GM03348 (cell line): ENCODE results near the gene ZNF346.

Experiments used
- DNase-seq: peaks from one replicate; pipeline ENCODE4 v3.0.0; 2012; ENCODE audit warnings: low spot score

ZNF346 gene

DNA sequence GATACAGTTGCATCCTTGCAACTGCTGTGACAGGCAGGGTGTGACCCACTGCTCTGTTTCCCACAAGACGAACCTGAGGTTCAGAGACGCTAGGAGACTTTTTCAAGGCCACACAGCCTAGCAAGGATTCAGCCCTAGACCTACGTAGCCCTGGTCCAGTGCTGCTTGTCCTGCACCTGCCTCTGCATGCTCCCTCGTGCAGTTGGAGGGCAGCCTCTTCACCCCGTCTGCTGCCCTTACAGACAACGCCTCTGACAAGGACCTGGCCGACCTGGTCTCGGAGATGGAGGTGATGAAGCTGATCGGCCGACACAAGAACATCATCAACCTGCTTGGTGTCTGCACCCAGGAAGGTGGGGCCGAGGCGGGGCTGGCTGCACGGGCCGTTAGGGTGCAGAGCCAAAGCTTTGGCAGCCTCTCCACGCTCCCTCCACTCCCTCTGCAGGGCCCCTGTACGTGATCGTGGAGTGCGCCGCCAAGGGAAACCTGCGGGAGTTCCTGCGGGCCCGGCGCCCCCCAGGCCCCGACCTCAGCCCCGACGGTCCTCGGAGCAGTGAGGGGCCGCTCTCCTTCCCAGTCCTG, 72.7 kb downstream of the ZNF346 start:
- no peak for DNase-seq

DNA sequence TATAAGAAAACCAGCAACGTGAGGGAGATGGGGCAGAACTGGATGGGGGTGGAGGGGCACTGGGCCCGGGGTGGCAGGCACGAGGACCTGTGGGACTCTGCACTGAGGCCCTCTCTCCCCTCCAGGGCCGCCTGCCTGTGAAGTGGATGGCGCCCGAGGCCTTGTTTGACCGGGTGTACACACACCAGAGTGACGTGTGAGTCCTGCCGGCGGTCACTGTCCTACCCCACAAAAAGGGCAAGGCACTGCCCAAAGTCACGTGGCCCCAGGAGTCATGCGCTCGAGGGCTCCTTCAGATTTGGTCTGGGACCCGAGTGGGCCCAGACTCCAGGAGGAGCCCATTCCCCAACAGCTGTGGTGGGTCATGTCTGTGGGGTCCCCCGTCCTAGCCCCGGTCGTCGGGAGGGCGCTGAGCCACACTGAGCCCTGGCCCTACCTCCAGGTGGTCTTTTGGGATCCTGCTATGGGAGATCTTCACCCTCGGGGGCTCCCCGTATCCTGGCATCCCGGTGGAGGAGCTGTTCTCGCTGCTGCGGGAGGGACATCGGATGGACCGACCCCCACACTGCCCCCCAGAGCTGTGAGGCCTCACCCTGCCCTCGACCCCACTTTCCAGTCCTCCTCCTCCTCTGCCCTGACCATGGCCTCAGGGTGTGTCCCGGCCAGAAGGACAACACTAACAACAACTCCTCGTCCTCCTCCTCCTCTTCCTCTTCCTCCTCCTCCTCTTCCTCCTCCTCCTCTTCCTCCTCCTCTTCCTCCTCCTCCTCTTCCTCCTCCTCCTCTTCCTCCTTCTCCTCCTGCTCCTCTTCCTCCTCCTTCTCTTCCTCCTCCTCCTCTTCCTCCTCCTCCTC, 73.9 kb downstream of the ZNF346 start:
- DNase-seq, result no peak

DNA sequence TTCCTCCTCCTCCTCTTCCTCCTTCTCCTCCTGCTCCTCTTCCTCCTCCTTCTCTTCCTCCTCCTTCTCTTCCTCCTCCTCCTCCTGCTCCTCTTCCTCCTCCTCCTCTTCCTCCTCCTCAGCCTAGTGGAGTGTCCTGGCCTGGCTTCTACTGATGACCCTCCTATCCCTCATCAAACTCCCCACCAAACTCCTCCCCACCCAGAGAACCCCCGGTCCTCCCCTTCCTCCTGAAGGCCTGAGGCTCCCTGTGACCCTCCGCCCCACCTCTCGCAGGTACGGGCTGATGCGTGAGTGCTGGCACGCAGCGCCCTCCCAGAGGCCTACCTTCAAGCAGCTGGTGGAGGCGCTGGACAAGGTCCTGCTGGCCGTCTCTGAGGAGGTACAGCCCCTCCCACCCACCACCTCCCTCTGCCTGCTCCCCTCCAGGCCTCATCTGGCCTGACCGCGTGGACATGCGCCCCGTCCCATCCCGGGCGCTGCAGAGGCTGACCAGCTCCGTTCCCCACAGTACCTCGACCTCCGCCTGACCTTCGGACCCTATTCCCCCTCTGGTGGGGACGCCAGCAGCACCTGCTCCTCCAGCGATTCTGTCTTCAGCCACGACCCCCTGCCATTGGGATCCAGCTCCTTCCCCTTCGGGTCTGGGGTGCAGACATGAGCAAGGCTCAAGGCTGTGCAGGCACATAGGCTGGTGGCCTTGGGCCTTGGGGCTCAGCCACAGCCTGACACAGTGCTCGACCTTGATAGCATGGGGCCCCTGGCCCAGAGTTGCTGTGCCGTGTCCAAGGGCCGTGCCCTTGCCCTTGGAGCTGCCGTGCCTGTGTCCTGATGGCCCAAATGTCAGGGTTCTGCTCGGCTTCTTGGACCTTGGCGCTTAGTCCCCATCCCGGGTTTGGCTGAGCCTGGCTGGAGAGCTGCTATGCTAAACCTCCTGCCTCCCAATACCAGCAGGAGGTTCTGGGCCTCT, 74.8 kb downstream of the ZNF346 start:
- DNase-seq, result no peak

DNA sequence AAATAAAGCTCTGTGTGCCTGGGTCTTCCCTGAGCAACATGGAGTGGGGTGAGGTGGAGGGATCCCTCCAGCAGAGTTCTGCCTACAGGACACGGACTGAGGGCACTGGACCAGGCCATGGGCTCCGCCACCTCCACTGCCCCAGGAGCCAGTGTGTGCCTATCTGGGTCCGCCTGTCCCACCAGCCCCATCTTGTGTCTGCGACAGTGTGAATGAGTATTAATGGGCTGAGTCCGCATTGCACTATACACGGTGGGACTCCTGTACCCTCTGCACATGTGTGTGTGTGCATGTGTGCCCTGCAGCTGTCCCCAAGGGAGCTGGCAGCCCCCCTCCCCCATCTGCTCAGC, 75.6 kb downstream of the ZNF346 start:
- DNase-seq, result no peak

DNA sequence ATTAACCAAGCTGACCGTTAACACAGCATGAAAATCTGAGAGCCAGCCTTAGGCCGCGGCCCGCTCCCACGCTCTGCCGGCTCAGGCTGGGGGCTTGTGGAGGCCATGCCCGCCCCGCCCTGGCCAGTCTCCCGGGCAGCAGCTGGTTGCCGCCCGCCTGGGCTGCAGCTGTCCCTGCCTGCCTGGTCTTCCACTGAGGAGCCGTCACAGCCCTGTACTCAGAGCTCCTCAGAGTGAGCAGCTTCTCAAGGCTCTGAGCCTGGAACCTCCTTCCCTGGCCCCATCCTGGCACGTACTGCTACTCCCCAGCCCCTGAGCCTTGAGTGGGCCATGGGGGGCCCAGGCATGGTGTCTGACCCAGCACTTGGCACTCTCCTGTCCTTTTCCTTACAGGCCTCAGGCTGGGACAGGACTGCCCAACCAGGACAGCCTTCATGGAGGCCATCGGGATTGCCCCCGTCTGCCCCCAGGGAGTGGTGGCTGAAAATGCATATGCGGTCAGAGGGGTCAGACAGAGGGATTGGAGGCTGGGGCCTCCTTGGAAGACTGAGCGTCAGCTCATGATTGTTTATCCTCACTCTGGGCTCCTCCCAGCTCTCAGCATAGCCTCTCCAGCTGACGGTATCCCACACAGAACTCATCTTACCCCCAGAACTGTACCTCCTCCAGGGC, 76.1 kb downstream of the ZNF346 start:
- DNase-seq, result peak; percentile 59

DNA sequence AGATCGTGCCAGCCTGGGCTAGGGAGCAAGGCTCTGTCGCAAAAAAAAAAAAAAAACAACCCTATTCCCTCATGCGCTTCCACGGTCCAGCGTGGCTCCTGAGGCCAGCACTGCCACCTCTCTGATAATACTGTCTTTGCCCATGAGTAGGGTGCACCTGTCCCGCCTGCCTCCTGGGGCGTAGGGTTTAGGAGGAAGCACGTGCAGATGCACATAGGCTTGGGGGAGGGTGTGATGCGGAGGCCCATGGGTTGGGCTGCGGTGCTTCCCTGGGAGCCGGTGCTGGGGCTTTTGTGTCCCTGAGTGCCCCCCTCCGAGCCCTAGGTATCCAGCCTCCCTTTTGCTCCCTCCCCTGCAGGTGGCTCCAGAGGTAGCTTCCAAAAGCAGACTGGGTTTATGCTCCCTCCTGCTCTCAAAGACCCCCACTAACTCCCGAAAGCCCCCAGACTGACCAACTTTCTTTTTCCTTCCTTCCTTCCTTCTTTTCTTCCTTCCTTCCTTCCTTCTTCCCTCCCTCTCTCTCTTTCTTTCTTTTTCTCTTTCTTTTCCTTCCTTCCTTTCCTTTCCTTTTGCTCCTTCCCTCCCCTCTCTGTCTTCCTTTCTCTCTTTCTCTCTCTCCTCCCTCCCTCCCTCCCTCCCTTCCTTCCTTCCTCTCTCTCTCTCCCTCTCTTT, 77.1 kb downstream of the ZNF346 start:
- no peak for DNase-seq

DNA sequence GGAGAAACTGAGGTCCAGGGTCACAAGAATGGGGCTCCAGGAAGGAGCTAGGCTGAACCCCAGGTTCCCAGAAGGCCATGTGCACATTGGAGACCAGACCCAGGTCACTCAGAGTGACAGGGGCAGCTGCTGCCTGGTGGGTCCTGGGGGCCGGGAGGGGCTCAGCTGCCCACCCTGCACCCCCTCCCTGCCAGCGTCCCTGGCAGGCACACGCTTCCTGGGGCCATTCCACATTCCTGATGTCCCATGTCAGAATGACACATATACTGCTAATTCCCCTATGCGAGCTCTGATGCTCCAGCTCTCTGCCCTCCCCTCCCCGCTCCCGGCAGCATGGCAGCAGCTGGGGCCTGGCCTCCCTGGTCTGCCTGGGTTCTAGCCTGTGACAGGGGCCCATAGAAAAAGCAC, 78.2 kb downstream of the ZNF346 start:
- DNase-seq, result peak; percentile 42

DNA sequence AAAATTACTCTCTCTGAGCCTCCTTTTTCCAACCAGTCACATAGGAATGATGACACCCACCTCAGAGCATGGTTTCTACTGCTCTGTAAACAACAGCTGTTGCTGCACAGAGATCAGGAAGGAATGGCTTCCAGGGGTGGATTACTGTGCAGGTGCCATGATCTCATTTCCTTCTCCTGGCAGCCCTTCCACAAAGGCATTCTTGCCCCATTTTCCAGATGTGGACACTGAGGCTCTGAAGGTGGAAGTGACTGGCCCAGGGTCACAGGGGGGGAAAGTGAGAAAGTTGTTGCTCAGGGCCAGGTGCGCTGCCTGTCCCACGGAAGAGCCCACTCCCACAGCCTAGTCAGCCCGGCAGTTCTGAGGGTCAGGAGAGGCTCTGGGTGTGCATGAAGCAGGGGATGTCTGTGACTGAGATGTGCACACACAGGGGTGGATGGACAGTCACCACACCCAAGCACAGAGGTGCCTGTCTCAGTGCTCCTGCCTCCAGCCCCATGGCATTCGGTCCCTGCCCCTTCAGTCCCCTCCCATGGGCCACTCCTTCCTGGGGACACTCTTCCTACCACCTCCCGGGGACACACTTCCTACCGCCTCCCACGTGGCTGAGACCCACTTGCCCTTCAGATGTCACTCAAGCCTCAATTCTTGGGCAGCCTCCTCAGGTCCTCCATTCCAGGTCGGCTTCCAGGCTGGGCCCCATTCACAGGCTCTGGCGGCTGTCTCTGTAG, 81.2 kb downstream of the ZNF346 start:
- no peak for DNase-seq

DNA sequence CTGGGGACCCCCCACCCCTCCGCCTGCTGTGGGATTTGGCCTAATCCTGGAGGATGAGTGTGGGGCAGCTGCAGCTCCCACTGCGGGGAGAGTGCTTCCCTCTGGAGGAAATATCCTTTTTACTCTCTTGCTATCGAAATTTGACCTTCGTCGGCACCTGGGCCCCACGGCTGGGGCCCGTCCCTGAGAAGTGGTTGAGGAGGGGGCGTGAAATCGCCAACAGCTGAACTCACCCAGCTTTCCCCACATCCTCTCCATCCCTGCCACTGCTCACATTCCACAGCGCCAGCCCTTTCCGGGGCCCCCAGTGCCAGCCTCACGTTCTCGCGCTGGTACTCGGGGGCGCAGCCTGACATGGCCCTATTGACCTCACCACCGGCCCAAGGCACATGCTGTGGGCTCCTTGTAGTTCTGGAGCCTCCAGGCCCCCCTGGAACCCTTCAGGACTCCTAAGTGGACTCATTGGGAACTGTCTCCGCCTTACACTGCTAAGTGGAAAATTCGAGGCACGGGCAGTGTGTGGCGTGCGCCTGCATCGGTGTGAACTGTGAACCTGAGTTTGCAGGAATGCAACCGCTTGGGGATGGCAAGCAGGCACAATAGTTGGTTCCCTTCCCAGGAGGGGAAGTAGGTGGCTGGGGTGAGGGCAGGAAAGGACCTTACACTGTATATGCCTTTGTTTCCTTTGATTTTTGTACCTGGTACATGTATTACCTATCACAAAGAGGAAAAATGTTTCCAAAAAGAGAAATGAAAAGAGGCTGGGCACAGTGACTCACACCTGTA, 83.4 kb downstream of the ZNF346 start:
- DNase-seq, result no peak

DNA sequence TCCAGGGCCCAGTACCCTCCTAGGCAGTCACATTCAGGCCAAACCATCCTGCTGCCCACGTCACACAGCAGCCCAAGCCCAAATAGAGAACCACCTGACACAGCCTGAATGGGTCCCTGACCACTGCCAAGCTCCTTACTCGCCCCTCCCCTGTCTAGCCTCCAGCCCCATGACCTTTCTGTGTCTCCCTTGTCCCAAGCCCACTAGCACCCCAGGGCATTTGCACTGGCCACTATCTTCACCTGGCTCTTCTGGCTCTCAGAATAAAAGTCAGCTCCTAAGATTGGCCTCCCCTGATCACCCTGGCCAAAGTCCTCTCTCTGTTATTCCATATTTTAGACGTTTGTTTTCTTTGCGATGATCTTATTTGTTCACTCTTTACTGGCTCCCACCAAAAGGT, 84.7 kb downstream of the ZNF346 start:
- no peak for DNase-seq

DNA sequence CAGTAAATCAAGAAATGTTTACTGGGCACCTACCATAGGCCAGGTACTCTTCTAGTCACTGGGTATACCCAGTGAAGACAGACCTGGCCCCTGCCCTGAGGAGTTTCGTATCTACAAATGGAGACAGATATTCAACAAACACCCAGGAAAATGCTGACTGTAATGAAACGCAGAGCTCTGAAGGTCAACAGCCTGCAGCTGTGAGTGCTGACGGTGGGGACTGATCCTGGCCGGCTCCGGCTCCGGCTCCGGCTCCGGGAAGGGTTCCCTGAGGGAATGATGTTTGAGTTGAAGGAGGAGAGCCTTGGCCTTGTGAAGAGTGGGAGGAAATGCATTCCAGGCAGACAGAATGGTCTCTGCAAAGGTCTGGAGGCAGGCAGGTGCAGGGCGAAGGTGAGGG, 87.3 kb downstream of the ZNF346 start:
- no peak for DNase-seq

DNA sequence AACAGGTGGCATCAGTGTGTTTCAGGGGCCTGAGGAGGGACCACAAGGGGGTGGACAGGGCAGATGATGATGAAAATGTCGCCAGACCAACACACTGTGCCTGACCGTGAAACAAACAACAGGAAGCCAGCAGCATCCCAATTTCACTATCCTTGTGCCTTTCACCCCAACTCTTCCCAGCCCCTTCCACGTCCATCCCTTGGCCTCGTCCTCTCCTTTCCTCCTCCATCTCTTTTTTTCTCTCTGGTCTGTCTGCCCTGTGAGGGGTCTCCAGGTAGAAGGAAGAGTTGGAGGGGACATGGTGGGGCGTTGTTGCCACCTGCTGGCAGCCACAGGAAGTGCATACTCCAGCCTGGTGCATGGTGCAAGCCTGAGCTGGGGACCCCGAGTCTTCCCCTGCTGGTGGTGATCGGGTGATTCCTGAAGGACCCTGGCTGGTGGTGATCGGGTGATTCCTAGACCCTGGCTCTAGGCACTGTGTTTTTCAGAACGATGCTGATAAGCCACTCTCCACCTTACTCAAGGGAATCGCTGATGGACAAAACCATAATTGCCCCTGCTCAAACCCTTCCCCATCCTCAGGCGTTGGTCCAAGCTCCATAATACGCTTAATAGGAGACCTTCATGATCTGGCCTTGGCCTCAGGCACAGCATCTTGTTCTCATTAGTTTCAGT, 89.4 kb downstream of the ZNF346 start:
- peak; percentile 76 for DNase-seq

DNA sequence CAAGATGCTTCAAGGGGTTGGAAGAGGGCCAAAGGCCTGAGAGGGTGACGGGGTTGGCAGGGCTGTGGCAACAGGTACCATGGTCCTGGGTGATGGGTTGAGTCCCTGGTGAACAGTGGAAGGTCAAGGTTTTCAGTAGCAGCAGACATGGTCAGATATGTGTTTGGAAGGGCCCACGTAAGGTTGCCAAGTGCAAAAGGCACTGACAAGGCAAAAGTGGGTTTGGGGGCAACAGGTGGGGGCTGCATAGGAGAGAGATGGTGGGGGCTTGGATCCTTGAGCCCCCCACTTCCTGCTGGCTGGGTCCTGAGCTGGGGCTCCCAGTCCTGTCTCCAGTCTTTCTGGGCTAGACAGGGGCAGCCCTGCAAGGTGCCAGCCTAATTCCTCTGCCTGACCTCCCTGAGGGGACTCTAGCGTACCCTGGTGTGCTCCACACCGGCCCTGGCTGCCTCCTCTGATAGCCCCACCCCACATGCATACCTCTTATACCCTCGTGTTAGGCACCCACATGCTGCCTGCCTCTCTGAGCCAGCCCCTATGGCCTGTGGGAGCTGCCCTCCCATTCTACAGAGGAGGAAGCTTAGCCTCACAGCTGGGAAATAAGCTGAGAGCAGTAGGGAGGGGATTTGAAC, 90.2 kb downstream of the ZNF346 start:
- no peak for DNase-seq

DNA sequence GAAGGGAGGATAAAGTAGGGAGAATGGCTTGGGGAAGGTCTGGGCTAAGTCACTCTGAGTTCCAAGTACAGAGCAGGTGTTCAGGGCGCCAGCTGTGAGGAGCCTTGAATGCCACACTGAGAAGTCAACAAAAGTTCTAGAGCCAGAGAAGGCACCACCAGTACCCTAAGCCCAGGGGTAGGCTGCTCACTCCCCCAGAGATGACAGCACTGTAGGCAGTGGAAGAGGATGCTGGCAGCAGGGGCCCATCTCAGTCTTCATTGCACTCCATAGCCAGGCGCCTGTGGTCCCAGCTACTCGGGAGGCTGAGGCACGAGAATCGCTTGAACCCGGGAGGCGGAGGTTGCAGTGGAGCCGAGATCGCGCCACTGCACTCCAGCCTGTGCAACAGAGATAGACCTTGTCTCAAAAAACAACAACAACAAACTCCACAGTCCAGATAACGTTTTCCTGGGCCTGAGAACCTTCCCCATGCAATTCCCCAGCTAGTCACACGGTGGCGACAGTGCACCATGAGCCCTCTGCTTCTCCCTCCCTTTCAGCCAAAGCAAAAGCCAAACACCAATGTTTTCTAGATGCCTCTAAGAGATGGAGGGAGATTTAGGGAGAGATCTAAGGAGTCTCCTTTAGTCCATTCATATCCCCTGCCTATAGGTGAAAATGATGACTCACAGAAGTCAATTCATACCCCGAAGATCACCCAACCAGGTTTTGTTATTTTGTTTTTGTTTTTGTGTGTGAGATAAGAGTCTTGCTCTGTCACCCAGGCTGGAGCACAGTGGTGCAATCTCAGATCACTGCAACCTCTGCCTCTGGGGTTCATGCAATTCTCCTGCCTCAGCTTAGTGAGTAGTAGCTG, 91.3 kb downstream of the ZNF346 start:
- peak; percentile 92 for DNase-seq

DNA sequence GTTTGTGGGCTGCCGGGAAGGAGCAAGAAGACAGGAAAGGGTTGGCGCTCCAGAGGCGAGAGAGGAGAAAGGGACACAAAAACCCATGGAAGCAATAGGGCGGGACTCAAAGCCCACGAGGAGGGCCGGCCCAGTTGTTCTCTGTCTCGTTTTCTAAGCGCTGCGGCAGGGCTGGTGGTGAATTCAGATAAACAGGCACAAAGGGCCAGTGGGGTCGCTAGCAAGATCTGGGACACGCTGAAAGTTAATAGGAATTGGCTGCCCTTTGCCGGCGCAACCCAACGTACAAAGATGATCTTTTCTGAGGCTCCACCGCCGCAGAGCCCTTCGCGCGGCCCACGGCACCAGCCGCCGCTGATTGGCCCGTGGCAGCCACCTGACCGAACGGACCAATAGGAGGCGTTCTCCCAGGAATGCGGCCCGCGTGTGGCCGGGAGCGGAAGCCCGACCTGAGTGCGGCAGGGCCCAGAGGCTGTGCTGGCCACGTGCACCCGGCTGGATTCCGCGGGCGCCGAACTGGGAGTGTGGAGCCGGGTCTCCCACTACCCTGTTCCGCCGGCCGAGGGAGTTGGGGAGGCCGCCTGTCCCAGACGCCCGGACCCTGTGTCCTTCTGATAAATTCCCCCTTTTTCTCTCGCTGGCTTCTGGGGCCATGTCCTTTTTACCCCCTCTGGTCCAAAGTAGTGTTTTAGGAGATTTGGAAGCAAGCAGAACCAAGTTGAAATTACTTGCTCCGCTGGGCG, 94.3 kb downstream of the ZNF346 start:
- DNase-seq, result peak; percentile 96

DNA sequence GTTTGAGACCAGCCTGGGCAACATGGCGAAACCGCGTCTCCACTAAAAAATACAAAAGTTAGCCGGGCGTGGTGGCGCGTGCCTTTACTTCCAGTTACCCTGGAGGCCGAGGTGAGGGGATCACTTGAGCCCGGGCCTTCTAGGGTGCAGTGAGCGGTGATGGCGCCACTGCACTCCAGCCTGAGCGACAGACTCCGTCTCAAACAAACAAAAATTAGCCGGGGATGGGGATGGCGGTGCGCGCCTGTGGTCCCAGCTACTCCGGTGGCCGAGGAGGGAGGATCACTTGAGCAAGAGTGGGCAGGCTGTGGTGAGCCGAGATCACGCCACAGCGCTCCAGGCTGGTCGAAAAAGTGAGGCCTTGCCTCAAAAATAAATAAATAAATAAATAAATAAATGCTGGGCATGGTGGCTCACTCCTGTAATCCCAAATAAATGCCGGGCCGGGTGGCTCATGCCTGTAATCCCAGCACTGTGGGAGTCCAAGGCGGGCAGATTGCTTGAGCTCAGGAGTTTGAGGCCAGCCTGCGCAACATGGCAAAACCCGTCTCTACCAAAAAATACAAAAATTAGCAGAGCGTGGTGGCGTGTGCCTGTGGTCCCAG, 95.0 kb downstream of the ZNF346 start:
- no peak for DNase-seq

DNA sequence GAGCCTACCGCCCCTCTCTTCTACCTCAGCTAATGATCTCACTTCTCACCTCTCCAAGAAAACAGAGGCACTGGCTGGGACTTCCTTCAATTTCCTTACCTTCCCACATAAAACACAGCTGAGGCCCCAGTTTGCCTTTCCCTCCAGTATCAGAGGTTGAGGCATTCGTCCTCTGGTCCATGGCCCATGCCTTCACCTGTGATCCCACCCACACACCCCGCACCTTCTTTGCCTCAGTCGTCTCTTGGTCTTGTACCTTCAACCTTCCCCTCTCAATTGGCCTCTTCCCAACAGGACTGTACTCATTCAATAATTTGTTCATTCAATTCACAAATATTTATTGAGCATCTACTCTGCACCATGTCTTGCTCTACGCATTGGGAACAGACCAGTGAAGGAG, 100.1 kb downstream of the ZNF346 start:
- DNase-seq, result no peak
